ENCODE results near the gene RGL1. TPM values are rescaled to one million over a fixed set of nuclear protein-coding genes. Genes with fewer than 3 reads are reported as not detected.

The RGL1 gene
- total RNA-seq, 1 donor from 2014 or later = 5.9 TPM

- H3K4me3 Mint-ChIP-seq (ENCODE audit: low read depth) = no peak overlapping the region
Measured at GRCh38 chr1:183832459-183832858, 27.5 kb downstream of the RGL1 start.

GRCh38 chr1:183834568-183834967 lies 29.6 kb downstream of the RGL1 start:
- no peak overlapping the region for H3K27ac Mint-ChIP-seq
- no peak overlapping the region for H3K4me3 Mint-ChIP-seq (ENCODE audit: low read depth)
- H3K27me3 Mint-ChIP-seq = no peaks in the 10 kb centered on the region
- no peak for TF ChIP-seq CTCF (IDR thresholded peaks at IDR 0.05; ENCODE audit: unreplicated experiment)
- H3K4me1 Mint-ChIP-seq (ENCODE audit: low read depth) = peaks cover 3% of the 10 kb centered on the region
- H3K36me3 Mint-ChIP-seq (ENCODE audit: insufficient read depth) = peaks cover 2% of the 10 kb centered on the region
- DNase-seq (ENCODE audit: low spot score, unreplicated experiment) = no peak
- no peaks in the 10 kb centered on the region for H3K9me3 Mint-ChIP-seq (ENCODE audit: low read depth)

More at GRCh38 chr1:183832459-183832858, 27.5 kb downstream of the RGL1 start:
- Mint-ChIP-seq H3K27ac (no peak overlapping the region), H3K9me3 (ENCODE audit: low read depth) (no peaks in the 10 kb centered on the region), H3K4me1 (ENCODE audit: low read depth) (peaks cover 3% of the 10 kb centered on the region), H3K36me3 (ENCODE audit: insufficient read depth) (no peaks in the 10 kb centered on the region), H3K27me3 (no peaks in the 10 kb centered on the region)
- TF ChIP-seq CTCF (IDR thresholded peaks at IDR 0.05; ENCODE audit: unreplicated experiment) = no peak
- no peak for DNase-seq (ENCODE audit: low spot score, unreplicated experiment)

- no peak overlapping the region for H3K27ac Mint-ChIP-seq
- H3K27me3 Mint-ChIP-seq = no peaks in the 10 kb centered on the region
- peaks cover 2% of the 10 kb centered on the region for H3K36me3 Mint-ChIP-seq (ENCODE audit: insufficient read depth)
- H3K9me3 Mint-ChIP-seq (ENCODE audit: low read depth) = no peaks in the 10 kb centered on the region
- DNase-seq (ENCODE audit: low spot score, unreplicated experiment) = no peak
- peaks cover 3% of the 10 kb centered on the region for H3K4me1 Mint-ChIP-seq (ENCODE audit: low read depth)
- TF ChIP-seq CTCF (IDR thresholded peaks at IDR 0.05; ENCODE audit: unreplicated experiment) = no peak
- H3K4me3 Mint-ChIP-seq (ENCODE audit: low read depth) = no peak overlapping the region
Measured at GRCh38 chr1:183836598-183836997, 31.7 kb downstream of the RGL1 start.

GRCh38 chr1:183837062-183837461 lies 32.1 kb downstream of the RGL1 start:
- Mint-ChIP-seq H3K4me1 (ENCODE audit: low read depth) (peaks cover 6% of the 10 kb centered on the region), H3K27me3 (no peaks in the 10 kb centered on the region), H3K27ac (no peak overlapping the region), H3K9me3 (ENCODE audit: low read depth) (no peaks in the 10 kb centered on the region), H3K4me3 (ENCODE audit: low read depth) (no peak overlapping the region), H3K36me3 (ENCODE audit: insufficient read depth) (peaks cover 2% of the 10 kb centered on the region)
- TF ChIP-seq CTCF (IDR thresholded peaks at IDR 0.05; ENCODE audit: unreplicated experiment) = no peak
- no peak for DNase-seq (ENCODE audit: low spot score, unreplicated experiment)

- H3K36me3 Mint-ChIP-seq (ENCODE audit: insufficient read depth) = peaks cover 2% of the 10 kb centered on the region
Measured at GRCh38 chr1:183838221-183838620, 33.3 kb downstream of the RGL1 start.

More at GRCh38 chr1:183838221-183838620, 33.3 kb downstream of the RGL1 start:
- Mint-ChIP-seq H3K4me3 (ENCODE audit: low read depth) (no peak overlapping the region), H3K27me3 (no peaks in the 10 kb centered on the region), H3K27ac (no peak overlapping the region), H3K9me3 (ENCODE audit: low read depth) (no peaks in the 10 kb centered on the region), H3K4me1 (ENCODE audit: low read depth) (peaks cover 14% of the 10 kb centered on the region)
- DNase-seq (ENCODE audit: low spot score, unreplicated experiment) = no peak
- no peak for TF ChIP-seq CTCF (IDR thresholded peaks at IDR 0.05; ENCODE audit: unreplicated experiment)
